HG03196 (cell line): ENCODE measurements around the gene MORN3.
"Not testable (repeated sequence)": the region's sequence is repeated elsewhere in the genome, so short reads cannot be mapped to it uniquely, and the experiment has no call there.

Source experiments
- ATAC-seq: cut with Tn5 transposase; IDR thresholded peaks from one replicate; pipeline ENCODE4 v1.9.1; 2021; ENCODE audit not compliant: unreplicated experiment

MORN3 gene

GRCh38 chr12:121693155-121693687 is 23.8 kb upstream of the MORN3 start:
- no peak for ATAC-seq

- not testable (repeated sequence) for ATAC-seq
Observed at GRCh38 chr12:121692744-121693143, 23.3 kb upstream of the MORN3 start.

- no peak for ATAC-seq
Observed at GRCh38 chr12:121689430-121689829, 20.0 kb upstream of the MORN3 start.

- ATAC-seq, result no peak
Observed at GRCh38 chr12:121688966-121689365, 19.5 kb upstream of the MORN3 start.

GRCh38 chr12:121679661-121680197 is 10.3 kb upstream of the MORN3 start:
- ATAC-seq, result not testable (repeated sequence)

- no peak for ATAC-seq
Observed at GRCh38 chr12:121678716-121679300, 9.4 kb upstream of the MORN3 start.

- no peak for ATAC-seq
Observed at GRCh38 chr12:121678305-121678704, 8.9 kb upstream of the MORN3 start.

GRCh38 chr12:121676190-121676589 is 6.7 kb upstream of the MORN3 start:
- no peak for ATAC-seq

- no peak for ATAC-seq
Observed at GRCh38 chr12:121673013-121673511, 3.6 kb upstream of the MORN3 start.

GRCh38 chr12:121668750-121669520 is 519 bp downstream of the MORN3 start:
- no peak for ATAC-seq

- ATAC-seq, result not testable (repeated sequence)
Observed at GRCh38 chr12:121666829-121667228, 2.6 kb downstream of the MORN3 start.

- no peak for ATAC-seq
Observed at GRCh38 chr12:121663610-121663929, 5.9 kb downstream of the MORN3 start.

GRCh38 chr12:121661353-121662105 is 7.9 kb downstream of the MORN3 start:
- not testable (repeated sequence) for ATAC-seq

- ATAC-seq, result no peak
Observed at GRCh38 chr12:121657305-121658008, 12.0 kb downstream of the MORN3 start.

- ATAC-seq, result no peak
Observed at GRCh38 chr12:121656122-121656521, 13.3 kb downstream of the MORN3 start.

- no peak for ATAC-seq
Observed at GRCh38 chr12:121653999-121654398, 15.5 kb downstream of the MORN3 start.

- ATAC-seq, result no peak
Observed at GRCh38 chr12:121652767-121653497, 16.5 kb downstream of the MORN3 start.

GRCh38 chr12:121651320-121651719 is 18.1 kb downstream of the MORN3 start:
- no peak for ATAC-seq

- no peak for ATAC-seq
Observed at GRCh38 chr12:121649819-121650353, 19.6 kb downstream of the MORN3 start.

- no peak for ATAC-seq
Observed at GRCh38 chr12:121649322-121649721, 20.1 kb downstream of the MORN3 start.
